CD4-positive, alpha-beta T cell (primary cell): ENCODE measurements around the gene PEX11A. TPM values are rescaled to one million over a fixed set of nuclear protein-coding genes. Genes with fewer than 3 reads are reported as not detected.

Experiments
- ATAC-seq: fragments of 200-7000 bp; cut with Tn5 transposase; one replicate; pipeline ENCODE4 v1.10.0; 2022; ENCODE audit warnings: mild to moderate bottlenecking; ENCODE audit not compliant: poor library complexity
- CTCF ChIA-PET: fragments of 350-600 bp; sonication (Branson Sonifier 250); formaldehyde crosslinking; loops from one replicate; lab custom pipeline; 2021; ENCODE audit warnings: antibody characterized with exemption, inconsistent platforms; lab: Charles Lee
- POLR2A ChIA-PET: fragments of 350-600 bp; sonication (Branson Sonifier 250); formaldehyde crosslinking; loops from one replicate; lab custom pipeline; 2021; ENCODE audit warnings: antibody characterized with exemption, inconsistent platforms; lab: Charles Lee
- DNase-seq, 14 experiments: peaks; one replicate each; pipeline ENCODE4 v3.0.0-alpha.2; 2013 to 2020; ENCODE audit warnings: mixed read lengths in 2 of 14
- H3K27ac ChIP-seq, 2 donors: one replicate each; pipeline versions ENCODE4 v1.5.1 to v1.7.0; 2013; ENCODE audit warnings: low read length in 2 of 2, low read depth in 1 of 2, mild to moderate bottlenecking in 1 of 2
- H3K27me3 ChIP-seq, 2 experiments: 1 replicate in 1 of 2; 2 replicates in 1 of 2; pipeline versions ENCODE4 v1.6.1 to v1.7.0; 2013; ENCODE audit warnings: low read length in 2 of 2, control low read depth in 1 of 2, mild to moderate bottlenecking in 1 of 2, moderate library complexity in 1 of 2; ENCODE audit not compliant: insufficient read depth in 2 of 2, control insufficient read depth in 1 of 2
- H3K36me3 ChIP-seq: one replicate; pipeline ENCODE4 v1.6.1; 2013; ENCODE audit warnings: low read length, control low read depth; ENCODE audit not compliant: insufficient read depth
- H3K4me1 ChIP-seq: one replicate; pipeline ENCODE4 v1.6.1; 2013; ENCODE audit warnings: low read length, control low read depth; ENCODE audit not compliant: insufficient read depth
- H3K4me3 ChIP-seq: one replicate; pipeline ENCODE4 v1.5.1; 2013; ENCODE audit warnings: mild to moderate bottlenecking, low read length, moderate library complexity
- H3K9me3 ChIP-seq, 2 experiments: 1 replicate in 1 of 2; 2 replicates in 1 of 2; pipeline versions ENCODE4 v1.6.1 to v1.7.0; 2013; ENCODE audit warnings: low read length in 2 of 2, mild to moderate bottlenecking in 2 of 2, control low read depth in 1 of 2, moderate library complexity in 1 of 2; ENCODE audit not compliant: control insufficient read depth in 1 of 2, insufficient read depth in 1 of 2
- H3K27ac Mint-ChIP-seq: one replicate; pipeline ENCODE4 v1.8.0; 2020; ENCODE audit warnings: mixed read lengths
- H3K27me3 Mint-ChIP-seq: one replicate; pipeline ENCODE4 v1.8.0; 2021; ENCODE audit warnings: mixed read lengths
- H3K36me3 Mint-ChIP-seq: one replicate; pipeline ENCODE4 v1.8.0; 2021; ENCODE audit warnings: low read depth, mixed read lengths
- H3K4me1 Mint-ChIP-seq: one replicate; pipeline ENCODE4 v1.8.0; 2021; ENCODE audit warnings: low read depth, mixed read lengths
- H3K4me3 Mint-ChIP-seq: one replicate; pipeline ENCODE4 v1.8.0; 2020; ENCODE audit warnings: mild to moderate bottlenecking, mixed read lengths
- H3K9me3 Mint-ChIP-seq: one replicate; pipeline ENCODE4 v1.8.0; 2020; ENCODE audit warnings: mixed read lengths
- CTCF ChIP-seq: fragments of 200-600 bp; IDR thresholded peaks from one replicate; pipeline ENCODE4 v1.8.0; 2022; ENCODE audit warnings: antibody characterized with exemption, mild to moderate bottlenecking
- intact Hi-C, 2 experiments: fragments of 100-400 bp; cut with DNase I in 1 of 2; cut with micrococcal nuclease in 1 of 2; formaldehyde crosslinking; loops; one replicate each; pipeline versions ENCODE4 v1.15.1 to v1.9.0; 2023 to 2025; cut with DNase I, micrococcal nuclease
- total RNA-seq, 174 experiments: library from RNA in 2 of 174; stranded (reverse) in 2 of 174; gene quantifications; one replicate each; pipeline ENCODE4 v1.2.3 and lab custom pipeline; 2021 to 2026

PEX11A gene
- total RNA-seq, 2 experiments from 2014 or later: 0.22 TPM

- no peak for ATAC-seq
- Mint-ChIP-seq H3K4me1 (peaks cover 4% of the 10 kb centered on the region), H3K4me3 (no peak overlapping the region), H3K36me3 (no peaks in the 10 kb centered on the region), H3K27ac (no peak overlapping the region), H3K27me3 (peaks cover 30% of the 10 kb centered on the region), H3K9me3 (no peaks in the 10 kb centered on the region)
- ChIA-PET CTCF (no interaction called here), POLR2A (no interaction called here)
- no peak for DNase-seq
- no peak for TF ChIP-seq CTCF
- no peak overlapping the region for H3K27ac ChIP-seq
- H3K4me1 ChIP-seq: peaks cover 3% of the 10 kb centered on the region
- H3K27me3 ChIP-seq: peaks cover 17 to 23% of the 10 kb centered on the region in 2 experiments
- intact Hi-C loops: no loop called here
- H3K4me3 ChIP-seq: no peak overlapping the region
- H3K36me3 ChIP-seq: no peaks in the 10 kb centered on the region
- peaks cover 0 to 6% of the 10 kb centered on the region in 2 experiments for H3K9me3 ChIP-seq
Observed at GRCh38 chr15:89667706-89667960, 22.9 kb downstream of the PEX11A start.

GRCh38 chr15:89666858-89667705, 23.5 kb downstream of the PEX11A start:
- no peak overlapping the region for H3K4me3 Mint-ChIP-seq
- H3K36me3 ChIP-seq: no peaks in the 10 kb centered on the region
- CTCF ChIA-PET: no interaction called here
- DNase-seq (no peak), ATAC-seq (no peak)
- no peak for TF ChIP-seq CTCF
- peaks cover 18 to 23% of the 10 kb centered on the region in 2 experiments for H3K27me3 ChIP-seq
- H3K4me1 ChIP-seq: peaks cover 3% of the 10 kb centered on the region
- H3K27me3 Mint-ChIP-seq: peaks cover 35% of the 10 kb centered on the region
- POLR2A ChIA-PET: no interaction called here
- intact Hi-C loops: no loop called here
- no peaks in the 10 kb centered on the region for H3K9me3 Mint-ChIP-seq
- H3K9me3 ChIP-seq: peaks cover 0 to 6% of the 10 kb centered on the region in 2 experiments
- H3K27ac Mint-ChIP-seq: no peak overlapping the region
- H3K36me3 Mint-ChIP-seq: no peaks in the 10 kb centered on the region
- no peak overlapping the region for H3K4me3 ChIP-seq
- H3K4me1 Mint-ChIP-seq: peaks cover 4% of the 10 kb centered on the region
- H3K27ac ChIP-seq: no peak overlapping the region

- no peak overlapping the region for H3K4me3 ChIP-seq
- DNase-seq: no peak
- CTCF ChIA-PET: no interaction called here
Observed at GRCh38 chr15:89666184-89666857, 24.2 kb downstream of the PEX11A start.

More at GRCh38 chr15:89666184-89666857, 24.2 kb downstream of the PEX11A start:
- ATAC-seq: no peak
- H3K36me3 Mint-ChIP-seq: no peaks in the 10 kb centered on the region
- H3K36me3 ChIP-seq: no peaks in the 10 kb centered on the region
- intact Hi-C loops: no loop called here
- H3K4me3 Mint-ChIP-seq: no peak overlapping the region
- H3K9me3 ChIP-seq: peaks cover 0 to 6% of the 10 kb centered on the region in 2 experiments
- POLR2A ChIA-PET: no interaction called here
- no peak for TF ChIP-seq CTCF
- no peak overlapping the region for H3K27ac ChIP-seq
- peaks cover 3% of the 10 kb centered on the region for H3K4me1 ChIP-seq
- H3K9me3 Mint-ChIP-seq: no peaks in the 10 kb centered on the region
- peaks cover 4% of the 10 kb centered on the region for H3K4me1 Mint-ChIP-seq
- no peak overlapping the region for H3K27ac Mint-ChIP-seq
- peaks cover 37% of the 10 kb centered on the region for H3K27me3 Mint-ChIP-seq
- peaks cover 18 to 23% of the 10 kb centered on the region in 2 experiments for H3K27me3 ChIP-seq
